Measurements from ENCODE around the gene SPATA9.

SPATA9 gene

DNA sequence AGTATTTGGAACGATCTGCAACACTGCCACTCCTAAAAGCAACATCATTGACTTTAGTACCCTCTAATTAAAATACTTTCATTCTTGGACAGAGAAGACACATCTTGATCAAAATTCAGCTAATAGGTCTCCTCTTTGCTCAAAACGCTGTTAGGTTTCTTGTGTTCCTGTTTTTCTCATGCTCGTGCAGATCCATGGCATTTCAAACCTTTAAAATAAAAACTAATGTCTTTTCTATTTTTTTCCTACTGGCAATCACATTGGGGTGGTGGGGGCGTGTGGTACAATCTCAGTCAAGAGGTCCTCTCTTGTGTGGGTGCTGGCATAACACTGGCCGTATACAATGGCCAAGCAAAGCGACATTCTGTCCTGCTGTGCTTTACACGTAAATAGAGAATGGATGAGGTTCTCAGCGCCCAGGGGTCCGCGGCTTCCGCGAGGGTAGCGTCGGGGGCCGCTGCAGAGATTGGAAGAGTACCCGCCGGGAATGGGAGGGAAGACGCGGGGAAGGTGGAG lies 63.2 kb downstream of the SPATA9 start:
- no peak for DNase-seq (ENCODE audit: low read depth, low spot score)

DNA sequence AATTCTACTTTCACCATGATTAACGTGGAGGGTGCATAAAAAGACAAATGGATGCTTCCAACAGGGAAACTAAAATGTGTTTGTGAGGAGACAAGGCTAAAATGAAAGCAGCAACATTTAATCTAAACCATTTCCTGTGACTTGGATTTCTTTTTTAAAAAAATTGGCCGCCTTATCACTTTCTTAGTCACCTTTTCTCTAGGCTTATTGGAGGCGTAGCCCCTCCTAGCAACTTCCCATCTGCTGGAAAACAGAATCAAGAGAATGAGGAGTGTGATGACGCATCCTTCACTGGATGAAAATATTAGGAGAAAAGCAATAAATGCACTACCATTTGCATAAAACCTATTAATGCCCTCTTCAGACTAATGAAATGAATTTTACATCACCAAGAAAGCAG lies 63.7 kb downstream of the SPATA9 start:
- no peak for DNase-seq (ENCODE audit: low read depth, low spot score)

DNA sequence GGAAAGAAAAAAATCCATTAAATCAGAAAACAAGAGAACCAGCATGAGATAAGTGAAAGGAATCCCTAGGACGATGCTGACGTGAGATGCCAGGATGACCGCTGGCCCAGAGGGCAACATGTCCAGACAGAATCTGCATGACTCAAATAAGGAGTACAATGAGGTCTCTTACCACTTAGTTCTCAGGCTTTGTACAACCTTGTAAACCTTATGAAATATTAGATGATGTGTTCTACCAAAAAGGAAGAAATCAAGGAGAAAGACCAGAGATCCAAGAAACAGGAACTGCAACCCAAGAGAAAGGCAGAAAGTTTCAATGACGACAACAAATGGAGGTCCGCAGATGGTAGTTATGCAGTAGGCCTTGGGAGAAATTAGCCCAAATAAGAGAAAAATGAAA lies 65.7 kb downstream of the SPATA9 start:
- DNase-seq (ENCODE audit: low read depth, low spot score): no peak

DNA sequence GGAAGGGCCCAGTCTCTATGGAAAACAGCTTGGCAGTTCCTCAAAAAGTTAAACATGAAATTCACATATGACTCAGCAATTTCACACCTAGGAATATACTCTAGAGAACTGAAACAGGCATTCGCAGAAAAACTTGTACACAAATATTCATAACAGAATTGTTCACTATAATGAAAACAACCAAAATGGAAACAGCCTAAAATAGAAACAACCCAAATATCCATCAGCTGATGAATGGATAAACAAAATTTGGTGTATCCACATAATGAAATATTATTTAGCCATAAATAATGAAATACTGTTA lies 67.7 kb downstream of the SPATA9 start:
- no peak for DNase-seq (ENCODE audit: low read depth, low spot score)

DNA sequence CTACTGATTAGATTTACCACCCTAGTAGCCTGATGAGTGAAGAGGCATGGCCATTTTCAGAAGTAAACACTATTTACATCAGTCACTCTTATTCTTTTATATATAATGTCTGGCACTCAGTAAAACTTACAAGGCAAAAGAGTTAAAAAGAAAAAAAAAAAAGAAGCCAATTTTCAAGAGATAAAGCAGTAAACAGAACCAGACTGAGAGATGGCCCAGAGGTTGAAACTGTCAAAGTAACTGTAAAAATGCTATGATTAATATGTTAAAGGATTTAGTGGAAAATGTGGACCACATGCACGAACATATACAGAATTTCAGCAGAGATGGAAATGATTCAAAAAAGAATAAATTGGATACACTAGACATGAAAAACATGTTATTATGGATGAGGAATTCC lies 69.3 kb downstream of the SPATA9 start:
- no peak for DNase-seq (ENCODE audit: low read depth, low spot score)

DNA sequence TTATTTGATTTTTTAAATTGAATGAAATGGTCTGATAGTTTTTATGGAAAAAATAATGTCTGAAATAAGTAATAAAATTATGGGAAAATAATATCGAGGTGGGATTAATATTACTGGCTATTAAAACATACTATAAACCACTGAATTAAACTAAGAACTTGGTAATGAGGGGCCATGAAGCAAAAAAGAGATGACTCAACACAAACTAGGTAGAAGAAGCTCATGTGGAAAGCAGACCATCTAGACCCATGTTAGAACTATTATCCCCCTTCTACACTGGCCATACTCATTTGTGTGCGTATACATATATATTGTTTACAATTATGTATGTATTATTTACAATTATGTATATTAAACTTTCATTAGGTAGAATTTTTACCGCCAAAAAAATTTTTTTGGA lies 71.4 kb downstream of the SPATA9 start:
- no peak for DNase-seq (ENCODE audit: low read depth, low spot score)

DNA sequence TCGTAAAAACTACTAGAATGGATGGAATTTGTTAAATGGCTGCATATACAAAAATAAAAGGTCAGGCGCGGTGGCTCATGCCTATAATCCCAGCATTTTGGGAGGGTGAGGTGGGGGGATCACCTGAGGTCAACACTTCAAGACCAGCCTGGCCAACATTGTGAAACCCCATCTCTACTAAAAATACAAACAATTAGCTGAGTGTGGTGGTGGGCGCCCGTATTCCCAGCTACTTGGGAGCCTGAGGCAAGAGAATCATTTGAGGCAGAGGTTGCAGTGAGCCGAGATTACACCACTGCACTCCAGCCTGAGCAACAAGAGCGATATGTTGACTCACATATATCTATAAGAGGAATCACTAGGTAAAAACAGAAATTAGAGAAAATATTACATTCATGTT lies 72.2 kb downstream of the SPATA9 start:
- DNase-seq (ENCODE audit: low read depth, low spot score): no peak

DNA sequence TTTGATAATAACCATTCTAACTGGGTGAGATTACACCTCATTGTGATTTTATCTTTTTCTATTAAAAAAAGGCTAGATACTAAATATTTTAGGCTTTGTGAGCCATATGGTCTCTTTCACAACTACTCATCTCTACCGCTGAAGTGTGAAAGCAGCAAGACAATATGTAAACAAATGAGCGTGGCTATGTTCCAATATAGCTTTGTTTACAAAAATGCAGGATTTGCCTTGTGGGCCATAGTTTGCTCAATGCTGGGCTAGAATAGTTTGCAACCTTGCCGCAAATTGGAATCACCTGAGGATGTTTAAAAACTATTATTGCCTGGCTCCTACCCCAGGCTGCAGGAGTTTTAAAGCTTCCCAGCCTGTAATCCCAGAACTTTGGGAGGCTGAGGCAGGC lies 73.1 kb downstream of the SPATA9 start:
- DNase-seq (ENCODE audit: low read depth, low spot score): no peak

Measured in ELF-1 (cell line).